K562 (cell line): ENCODE data around the gene MRPL2. TPM values are rescaled to one million over a fixed set of nuclear protein-coding genes. Genes with fewer than 3 reads are reported as not detected.

Source experiments
- HLTF ChIP-seq: fragments of 450-650 bp; IDR thresholded peaks from 2 replicates; pipeline ENCODE4 v1.6.1; 2016
- IRF2 ChIP-seq: sonication (generic); formaldehyde crosslinking; IDR thresholded peaks from 2 replicates; pipeline ENCODE4 v1.8.1; 2022; ENCODE audit warnings: mild to moderate bottlenecking, missing genetic modification reagents
- SREBF1 ChIP-seq: fragments of 150-350 bp; IDR thresholded peaks from 2 replicates; pipeline ENCODE4 v1.6.1; 2014; ENCODE audit warnings: antibody characterized with exemption, low read depth, low read length, borderline replicate concordance
- ZNF318 ChIP-seq, 2 experiments: fragments of 450-650 bp; IDR thresholded peaks; 2 replicates each; pipeline ENCODE4 v1.6.1; 2016; ENCODE audit warnings: mild to moderate bottlenecking in 2 of 2, borderline replicate concordance in 1 of 2, low read depth in 1 of 2, moderate library complexity in 1 of 2
- polyA plus RNA-seq, 8 experiments: library from polyadenylated mRNA; depleted of rRNA in 4 of 8; stranded (reverse) in 5 of 8; unstranded in 3 of 8; fragments of >200 nt; fragmentation: Nextera tagmentation in 2 of 8; fragmentation: Illumina TruSeq in 1 of 8; extraction: Ambion mirVana in 2 of 8; extraction: Trizol in 1 of 8; gene quantifications; 2 replicates each; pipeline versions ENCODE4 v1.2.1 to v1.2.3, GENCODE V29; 2011 to 2014; ENCODE audit warnings: inconsistent platforms in 1 of 8, missing spikeins in 1 of 8
- total RNA-seq, 7 experiments: library from RNA; depleted of rRNA in 6 of 7; stranded (reverse); fragments of >200 nt in 6 of 7; fragmentation: Illumina TruSeq in 2 of 7; extraction: Trizol in 2 of 7; gene quantifications; 2 replicates each; pipeline versions ENCODE4 v1.2.1 to v1.2.3, GENCODE V29; 2011 to 2021; ENCODE audit warnings: low replicate concordance in 1 of 7

MRPL2 gene
- total and polyA plus RNA-seq, 9 of the 15 experiments (the other 6 are each of a cell fraction or from before 2014, with no cell fraction given): 63.1 to 262 (median 121) TPM

GRCh38 chr6:43097098-43097489 lies 37.9 kb upstream of the MRPL2 start (continued):
- no peak for TF ChIP-seq SREBF1
- no peak for TF ChIP-seq IRF2
- no peak for TF ChIP-seq ZNF318 (IDR thresholded peaks at IDR 0.05; ENCODE audit: borderline replicate concordance in 1 of 2, low read depth in 1 of 2)
- no peak for TF ChIP-seq HLTF
- TF ChIP-seq, all 486 proteins: peak for 0
